Retina (tissue), 1 donor: ENCODE results near the gene TMEM74B.
"Not testable (repeated sequence)": the region's sequence is repeated elsewhere in the genome, so short reads cannot be mapped to it uniquely, and the experiment has no call there.

Experiments used
- DNase-seq: peaks from one replicate; pipeline ENCODE4 v3.0.0-alpha.2; 2016

TMEM74B gene

GRCh38 chr20:1177680-1178079, 7.1 kb downstream of the TMEM74B start:
- no peak for DNase-seq

- DNase-seq: no peak
Measured at GRCh38 chr20:1174787-1175186, 10.0 kb downstream of the TMEM74B start.

DNA sequence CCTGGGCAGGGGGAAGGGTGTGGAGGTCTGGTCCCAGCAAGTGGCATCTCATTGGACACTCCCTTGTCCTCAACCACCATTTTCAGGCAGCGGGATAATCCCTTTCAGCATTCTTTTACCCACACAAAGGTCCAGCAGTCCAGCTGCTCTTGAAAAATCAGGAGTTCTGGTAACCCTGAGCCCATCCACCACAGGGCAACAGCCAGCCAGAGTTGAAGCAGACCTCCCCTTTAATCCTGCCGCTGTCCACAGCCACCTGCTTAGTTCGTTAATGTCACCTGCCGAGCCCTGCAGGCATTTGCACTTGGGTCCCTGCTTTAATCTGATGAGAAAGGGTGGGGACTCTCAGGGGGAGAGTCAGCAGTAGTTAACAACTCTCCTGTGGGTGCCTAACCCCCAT, 11.1 kb downstream of the TMEM74B start:
- no peak for DNase-seq

DNA sequence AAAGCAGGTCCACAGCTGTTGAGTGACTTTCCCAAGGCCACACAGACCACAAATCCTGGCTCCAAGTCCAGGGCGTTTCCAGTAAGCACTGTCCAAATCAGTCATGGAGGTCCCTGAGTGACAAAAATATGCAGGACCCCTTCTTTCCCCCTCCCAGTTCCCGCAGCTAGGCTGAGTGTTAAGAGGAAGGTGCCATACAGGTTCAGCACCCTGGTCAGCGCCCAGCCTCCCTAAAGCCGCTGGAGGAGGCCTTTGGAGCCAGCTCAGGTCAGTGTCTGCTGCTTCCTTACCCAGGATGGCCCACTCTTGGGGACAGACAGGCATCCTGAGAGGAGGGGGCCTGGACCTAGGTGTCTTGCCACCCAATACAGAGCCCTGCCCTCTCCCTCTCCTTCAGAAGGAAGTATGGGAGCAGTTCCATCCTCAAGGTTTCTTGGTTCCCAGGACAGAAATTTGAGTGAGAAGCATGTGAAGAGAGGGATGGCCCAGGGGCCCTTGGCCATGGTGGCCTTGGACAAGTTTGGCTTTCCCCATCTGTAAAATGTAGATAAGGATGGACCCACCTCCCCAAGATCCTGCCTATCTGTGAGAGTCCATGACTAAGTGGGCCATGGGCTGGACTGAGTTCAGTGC, 13.2 kb downstream of the TMEM74B start:
- no peak for DNase-seq

- no peak for DNase-seq
Measured at GRCh38 chr20:1169224-1169623, 15.6 kb downstream of the TMEM74B start.

- DNase-seq: no peak
Measured at GRCh38 chr20:1166948-1167720, 17.6 kb downstream of the TMEM74B start.

- DNase-seq: no peak
Measured at GRCh38 chr20:1165941-1166340, 18.8 kb downstream of the TMEM74B start.

DNA sequence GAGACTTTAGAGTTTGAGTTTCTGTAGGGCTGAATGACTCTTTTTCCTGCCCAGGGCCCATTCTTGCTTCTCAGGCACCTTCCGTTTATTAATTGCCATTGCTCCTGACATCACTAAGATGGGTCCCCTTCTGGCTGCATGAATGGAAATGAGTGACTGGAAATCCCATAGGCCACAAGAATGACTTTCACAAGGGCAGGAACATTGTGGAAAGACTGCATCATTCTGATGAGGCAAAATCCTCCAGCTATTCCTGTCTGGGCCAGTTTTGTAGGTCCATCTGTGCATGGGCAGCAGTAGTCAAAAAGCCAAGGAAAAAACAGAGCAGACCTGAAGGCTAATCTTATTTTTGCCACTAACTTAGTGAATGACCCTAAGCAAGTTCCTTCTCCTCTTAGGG, 19.3 kb downstream of the TMEM74B start:
- DNase-seq: no peak

- no peak for DNase-seq
Measured at GRCh38 chr20:1164871-1165270, 19.9 kb downstream of the TMEM74B start.

GRCh38 chr20:1163653-1164052, 21.1 kb downstream of the TMEM74B start:
- DNase-seq: no peak

DNA sequence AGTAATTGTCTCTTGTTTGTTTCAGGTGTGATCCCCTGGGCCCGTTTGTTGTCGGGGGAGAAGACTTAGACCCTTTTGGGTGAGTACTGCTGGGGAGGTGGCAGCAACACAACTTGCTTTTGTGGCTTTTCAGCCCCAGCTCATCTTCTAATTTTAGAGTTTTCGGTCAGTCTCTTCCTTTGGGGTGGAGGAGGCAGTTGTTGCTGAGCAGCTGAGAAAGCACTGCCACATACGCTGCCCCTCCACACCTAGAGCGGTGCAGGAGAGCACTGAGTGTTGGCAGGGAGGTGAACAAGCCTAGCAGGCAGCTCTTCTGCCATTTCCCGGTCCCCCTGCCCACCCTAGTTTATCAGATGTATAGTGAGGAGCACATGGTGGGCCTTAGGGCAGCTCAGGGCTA, 21.7 kb downstream of the TMEM74B start:
- DNase-seq: no peak

GRCh38 chr20:1160991-1161390, 23.8 kb downstream of the TMEM74B start:
- DNase-seq: no peak

DNA sequence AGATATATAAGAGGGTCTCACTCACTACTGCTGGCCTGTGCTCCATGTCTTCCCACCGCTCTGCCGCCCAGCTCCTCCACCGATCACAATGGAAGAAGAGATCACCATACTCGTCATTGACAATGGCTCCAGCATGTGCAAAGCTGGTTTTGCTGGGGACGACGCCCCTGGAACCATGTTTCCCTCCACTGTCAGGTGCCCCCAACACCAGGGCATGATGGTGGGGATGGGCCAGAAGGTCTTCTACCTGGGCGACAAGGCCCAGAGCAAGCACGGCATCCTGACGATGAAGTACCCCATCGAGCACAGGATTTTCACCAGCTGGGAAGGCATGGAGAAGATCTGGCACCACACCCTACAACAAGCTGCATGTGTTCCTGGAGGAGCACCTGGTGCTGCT, 24.3 kb downstream of the TMEM74B start:
- DNase-seq: no peak

DNA sequence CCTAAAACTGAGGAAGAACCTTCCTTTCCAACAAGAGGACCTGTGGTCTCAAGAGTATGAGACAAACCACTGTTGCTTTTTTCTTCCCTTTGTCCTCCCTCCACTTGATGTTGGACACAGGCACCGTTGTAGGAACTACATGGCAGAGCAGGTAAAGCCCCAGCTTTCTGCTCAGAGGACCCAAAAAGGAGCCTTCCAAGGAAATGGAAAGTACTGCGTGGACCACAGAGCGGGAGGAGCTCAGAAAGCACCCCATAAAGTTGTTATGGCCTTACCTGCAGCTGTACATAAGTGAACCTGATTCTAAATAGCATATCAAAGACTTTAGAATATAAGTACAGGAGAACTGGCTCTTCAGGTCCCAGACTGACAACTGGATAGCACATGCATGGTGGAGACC, 29.4 kb downstream of the TMEM74B start:
- no peak for DNase-seq

DNA sequence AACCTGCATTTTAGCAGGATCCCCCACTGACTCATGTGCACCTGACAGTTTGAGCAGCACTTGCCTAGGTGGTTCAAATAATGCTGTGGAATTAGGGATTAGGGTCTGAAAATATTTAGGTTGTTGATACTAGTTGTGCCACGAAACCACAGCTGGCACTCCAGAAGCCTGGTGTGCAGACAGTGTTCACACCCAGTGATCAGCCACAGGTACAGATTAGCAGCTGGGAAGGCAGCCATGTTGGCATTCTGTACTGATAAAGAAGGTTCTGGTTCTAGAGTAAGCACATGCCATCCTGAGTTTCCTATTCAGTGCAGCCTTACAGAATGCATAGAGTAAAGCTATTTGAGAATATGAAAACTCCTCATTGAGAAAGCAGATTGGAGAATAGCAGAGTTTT, 30.1 kb downstream of the TMEM74B start:
- DNase-seq: no peak

DNA sequence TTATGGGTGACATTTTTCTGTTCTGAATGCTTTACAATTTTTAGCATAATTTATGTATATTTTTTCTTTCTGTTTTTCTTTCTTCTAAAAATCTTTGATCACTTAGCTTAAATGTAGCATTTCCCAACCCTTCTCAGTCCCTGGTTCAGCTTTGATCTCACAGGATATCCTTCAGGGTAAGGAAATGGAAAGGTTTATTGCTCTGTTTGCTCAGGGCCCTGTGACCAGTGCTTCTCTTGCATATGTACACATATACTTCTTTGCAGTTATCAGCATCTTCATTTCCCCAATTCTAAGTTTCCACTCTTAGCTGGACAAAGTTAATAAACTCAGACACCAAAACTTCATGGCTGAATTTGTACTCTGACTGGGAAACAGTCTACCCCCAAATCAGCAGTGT, 30.6 kb downstream of the TMEM74B start:
- no peak for DNase-seq

DNA sequence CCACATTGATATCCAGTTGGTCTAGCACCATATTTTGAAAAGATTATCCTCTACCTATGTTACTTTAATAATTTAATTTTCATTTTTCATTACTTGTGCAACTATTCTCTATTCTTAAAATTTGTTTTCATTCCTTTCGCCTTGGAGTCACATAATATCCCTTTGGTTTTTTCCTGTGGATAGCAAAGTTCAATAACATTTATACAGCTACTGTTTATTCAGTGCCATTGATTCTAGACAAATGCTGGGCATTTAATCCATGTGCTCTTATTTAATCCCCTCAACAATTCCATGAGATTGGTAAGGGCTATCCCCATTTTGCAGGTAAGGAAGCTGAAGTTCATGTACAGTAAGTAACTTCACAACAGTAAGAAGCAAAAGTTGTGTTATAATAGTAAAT, 33.8 kb downstream of the TMEM74B start:
- DNase-seq: no peak

DNA sequence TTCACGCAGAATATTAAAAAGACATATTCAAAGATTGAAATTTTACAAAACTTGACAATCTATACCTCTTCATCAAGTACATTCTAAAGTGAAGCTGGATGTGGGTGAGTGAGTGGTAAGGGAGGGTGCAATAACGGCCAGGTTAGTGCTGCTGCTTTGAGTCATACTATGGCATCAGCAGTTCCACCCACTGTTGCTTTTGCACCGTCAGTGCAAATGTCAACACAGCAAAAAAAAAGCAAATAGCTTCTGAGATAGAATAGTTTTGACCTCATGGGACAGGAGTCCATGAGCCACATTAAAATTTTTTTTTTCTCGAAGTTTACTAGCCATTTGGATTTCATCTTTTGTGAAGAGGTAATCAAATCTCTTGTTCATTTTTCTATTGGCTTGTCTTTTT, 34.6 kb downstream of the TMEM74B start:
- no peak for DNase-seq

DNA sequence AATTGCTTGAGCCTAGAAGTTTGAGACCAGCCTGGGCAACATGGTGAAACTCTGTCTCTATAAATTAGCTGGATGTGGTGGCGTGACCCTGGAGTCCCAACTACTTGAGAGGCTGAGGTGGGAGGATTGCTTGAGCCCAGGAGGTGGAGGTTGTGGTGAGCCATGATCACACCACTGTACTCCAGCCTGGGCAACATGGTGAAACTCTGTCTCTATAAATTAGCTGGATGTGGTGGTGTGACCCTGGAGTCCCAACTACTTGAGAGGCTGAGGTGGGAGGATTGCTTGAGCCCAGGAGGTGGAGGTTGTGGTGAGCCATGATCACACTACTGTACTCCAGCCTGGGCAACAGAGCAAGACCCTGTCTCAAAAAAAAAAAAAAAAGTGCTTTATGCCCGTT, 35.0 kb downstream of the TMEM74B start:
- not testable (repeated sequence) for DNase-seq

- DNase-seq: no peak
Measured at GRCh38 chr20:1146957-1147356, 37.8 kb downstream of the TMEM74B start.

DNA sequence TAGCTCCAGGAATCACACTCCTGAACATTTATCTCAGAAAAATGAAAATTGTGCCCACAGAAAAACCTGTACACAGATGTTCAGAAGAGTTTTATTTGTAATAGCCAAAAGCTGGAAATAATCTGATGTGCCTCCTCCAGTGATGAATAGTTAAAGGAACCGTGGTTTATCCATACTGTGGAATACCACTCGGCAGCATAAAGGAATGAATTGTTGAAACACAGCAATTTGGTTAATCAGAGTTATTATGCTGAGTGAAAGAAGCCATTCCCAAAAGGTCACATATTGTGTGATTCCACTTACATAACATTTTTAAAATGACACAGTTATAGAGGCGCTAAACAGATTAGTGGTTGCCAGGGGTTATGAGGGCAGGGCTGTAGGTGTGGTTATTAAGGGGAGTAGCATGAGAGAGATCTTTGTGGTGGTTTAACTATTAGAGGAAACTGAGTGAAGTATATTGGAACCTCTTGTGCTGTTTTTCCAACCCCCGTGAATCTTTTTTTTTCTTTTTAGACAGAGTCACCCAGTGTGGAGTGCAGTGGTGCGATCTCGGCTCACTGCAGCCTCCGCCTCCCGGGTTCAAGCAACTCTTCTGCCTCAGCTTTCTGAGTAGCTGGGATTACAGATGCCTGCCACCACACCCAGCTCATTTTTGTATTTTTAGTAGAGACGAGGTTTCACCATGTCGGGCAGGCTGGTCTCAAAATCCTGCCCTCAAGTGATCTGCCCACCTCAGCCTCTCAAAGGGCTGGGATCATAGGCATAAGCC, 40.2 kb downstream of the TMEM74B start:
- no peak for DNase-seq

DNA sequence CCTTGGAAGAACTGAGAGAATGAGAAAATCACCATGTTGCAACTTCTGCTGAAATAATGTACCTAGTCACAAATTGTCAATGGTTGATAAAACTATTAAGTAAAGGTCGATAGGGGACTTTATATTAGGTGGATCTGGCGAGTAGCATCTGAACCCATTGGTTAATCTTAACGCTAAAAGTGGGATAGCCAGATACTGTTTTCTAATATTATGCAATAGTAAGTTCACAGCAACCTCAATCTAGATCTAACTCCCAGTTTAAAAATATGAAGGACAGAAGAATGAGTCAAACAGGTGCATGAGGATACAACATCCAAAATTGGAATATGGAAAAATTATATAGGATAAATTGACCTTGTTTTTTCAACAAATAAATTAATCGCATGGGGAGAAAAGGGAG, 47.5 kb downstream of the TMEM74B start:
- no peak for DNase-seq

- no peak for DNase-seq
Measured at GRCh38 chr20:1134836-1135235, 49.9 kb downstream of the TMEM74B start.

DNA sequence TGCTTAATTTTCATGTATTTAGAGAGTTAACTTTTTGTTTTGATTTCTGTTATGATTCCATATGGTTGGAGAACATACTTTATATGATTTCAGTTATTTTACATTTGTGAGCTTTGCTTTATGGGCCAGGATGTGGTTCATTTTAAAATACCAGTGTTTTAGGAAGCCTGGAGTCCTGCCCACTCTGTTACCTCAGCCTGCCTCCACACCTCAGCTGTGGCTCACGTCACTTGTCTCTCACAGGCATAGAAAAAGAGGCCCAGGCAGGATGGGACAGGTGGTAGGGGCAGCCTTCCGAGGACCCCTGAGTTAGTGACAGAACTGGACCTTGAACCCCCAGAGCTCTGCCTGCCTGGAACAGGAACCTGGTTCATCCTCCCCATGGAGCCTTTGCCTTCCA, 50.4 kb downstream of the TMEM74B start:
- no peak for DNase-seq
